HG03103 (cell line): ENCODE data around the gene IER2.
"Not testable (repeated sequence)": the region's sequence is repeated elsewhere in the genome, so short reads cannot be mapped to it uniquely, and the experiment has no call there.

Source experiments
- ATAC-seq: cut with Tn5 transposase; IDR thresholded peaks from one replicate; pipeline ENCODE4 v1.9.1; 2021; ENCODE audit warnings: low read depth; ENCODE audit not compliant: unreplicated experiment

Gene IER2

DNA sequence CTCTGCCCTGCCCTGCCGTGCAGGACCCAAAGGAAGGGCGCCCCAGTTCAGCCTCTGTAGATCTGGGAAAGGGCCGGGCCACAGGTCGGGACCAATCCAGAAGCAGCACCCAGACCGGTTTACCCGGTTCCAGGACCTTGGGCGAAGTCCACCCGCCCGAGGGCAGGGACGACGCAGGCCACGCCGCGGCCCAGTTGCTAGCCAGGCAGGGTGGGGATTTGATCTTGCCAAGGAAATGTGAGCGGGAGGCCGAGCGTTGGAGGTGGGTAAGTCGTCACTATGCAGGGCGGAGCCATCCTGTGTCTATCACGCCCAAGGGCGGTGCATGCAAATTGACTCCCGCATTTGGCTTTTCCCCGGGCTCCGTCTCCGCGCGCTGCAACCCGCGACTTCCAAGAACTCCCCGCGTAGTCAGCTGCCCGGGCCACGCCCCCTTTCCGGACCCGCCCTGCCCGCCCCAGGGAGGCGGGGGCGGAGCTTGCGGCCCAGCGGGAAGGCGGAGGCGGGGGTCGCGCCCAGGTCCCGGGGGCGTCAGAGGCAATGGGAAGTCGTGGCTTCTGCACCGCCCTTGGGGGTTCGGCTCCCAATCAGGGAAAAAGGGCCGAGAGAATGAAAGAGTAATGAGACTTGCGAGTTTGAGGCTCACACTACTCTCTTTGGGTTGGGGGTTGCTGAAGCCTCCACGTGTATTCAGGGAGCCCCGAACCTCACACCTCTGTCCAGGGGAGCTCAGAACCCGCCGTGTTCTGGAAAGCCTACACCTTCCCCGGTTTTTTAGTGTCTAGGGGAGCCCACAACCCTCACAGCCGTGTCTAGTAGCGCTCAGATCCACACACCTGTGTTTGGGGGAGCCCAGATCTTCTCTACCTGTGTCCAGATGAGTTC, 12.8 kb downstream of the IER2 start:
- ATAC-seq = peak; percentile 42

- ATAC-seq = no peak
Measured at GRCh38 chr19:13163609-13164342, 13.6 kb downstream of the IER2 start.

GRCh38 chr19:13164343-13165161, 14.3 kb downstream of the IER2 start:
- ATAC-seq = no peak

DNA sequence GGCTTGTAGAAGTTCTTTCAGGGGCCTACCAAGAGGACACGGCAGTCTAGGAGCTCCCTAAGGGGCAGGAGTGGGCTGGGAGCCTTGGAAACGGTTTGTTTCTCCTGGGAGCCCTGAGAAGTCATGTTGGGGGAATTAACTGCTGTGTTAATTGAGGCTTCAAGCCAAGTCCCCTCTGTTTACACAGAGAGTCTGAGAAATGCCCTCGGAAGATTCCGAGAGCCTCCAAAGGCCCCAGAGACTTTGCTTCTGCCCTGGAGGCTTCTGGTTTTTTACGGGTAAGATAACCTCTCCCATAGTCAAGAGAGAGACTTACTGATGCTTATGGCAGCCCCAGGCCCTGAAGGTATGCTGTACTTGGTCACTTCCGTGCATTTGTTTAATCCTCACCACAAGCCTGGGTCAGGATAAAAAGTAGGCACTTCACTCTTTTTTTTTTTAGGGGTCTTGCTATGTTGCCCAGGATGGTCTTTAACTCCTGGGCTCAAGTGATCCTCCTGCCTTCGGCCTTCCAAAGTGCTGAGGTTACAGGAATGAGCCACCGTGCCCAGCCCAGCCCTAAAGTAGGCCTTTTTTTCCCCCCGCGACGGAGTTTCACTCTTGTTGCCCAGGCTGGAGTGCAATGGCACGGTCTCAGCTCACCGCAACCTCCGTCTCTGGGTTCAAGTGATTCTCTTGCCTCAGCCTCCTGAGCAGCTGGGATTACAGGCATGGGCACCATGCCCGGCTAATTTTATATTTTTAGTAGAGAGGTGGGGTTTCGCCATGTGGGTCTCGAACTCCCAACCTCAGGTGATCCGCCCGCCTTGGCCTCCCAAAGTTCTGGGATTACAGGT, 15.2 kb downstream of the IER2 start:
- no peak for ATAC-seq

DNA sequence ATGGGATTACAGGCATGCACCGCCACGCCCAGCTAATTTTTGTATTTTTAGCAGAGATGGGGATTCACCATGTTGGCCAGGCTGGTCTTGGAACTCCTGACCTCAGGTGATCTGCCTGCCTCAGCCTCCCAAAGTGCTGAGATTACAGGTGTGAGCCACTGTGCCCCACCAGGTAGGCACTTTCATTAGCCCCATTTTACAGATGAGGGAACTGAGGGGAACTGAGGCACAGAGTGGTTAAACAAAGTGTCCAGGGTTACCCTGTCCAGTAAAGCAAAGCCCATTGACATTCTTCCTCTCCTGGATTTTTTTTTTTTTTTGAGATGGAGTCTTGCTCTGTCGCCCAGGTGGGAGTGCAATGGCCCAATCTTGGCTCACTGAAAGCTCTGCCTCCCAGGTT, 15.9 kb downstream of the IER2 start:
- not testable (repeated sequence) for ATAC-seq

- no peak for ATAC-seq
Measured at GRCh38 chr19:13169769-13170168, 19.6 kb downstream of the IER2 start.

DNA sequence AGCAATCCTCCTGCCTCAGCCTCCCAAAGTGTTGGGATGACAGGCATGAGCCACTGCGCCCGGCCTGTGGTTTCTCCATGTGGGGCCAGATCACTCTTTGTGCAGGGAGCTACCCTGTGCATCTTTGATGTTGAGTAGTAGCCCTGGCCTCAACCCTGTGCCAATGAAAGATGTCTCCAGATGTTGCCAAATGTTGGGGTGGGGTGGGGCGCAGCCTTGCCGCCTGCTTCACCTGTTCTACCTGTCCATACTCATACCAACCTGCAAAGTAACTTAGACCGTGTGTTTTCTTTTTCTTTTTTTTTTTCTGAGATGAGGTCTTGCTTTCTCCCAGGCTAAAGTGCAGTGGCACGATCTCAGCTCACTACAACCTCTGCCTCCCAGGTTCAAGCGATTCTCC, 20.9 kb downstream of the IER2 start:
- ATAC-seq = no peak

DNA sequence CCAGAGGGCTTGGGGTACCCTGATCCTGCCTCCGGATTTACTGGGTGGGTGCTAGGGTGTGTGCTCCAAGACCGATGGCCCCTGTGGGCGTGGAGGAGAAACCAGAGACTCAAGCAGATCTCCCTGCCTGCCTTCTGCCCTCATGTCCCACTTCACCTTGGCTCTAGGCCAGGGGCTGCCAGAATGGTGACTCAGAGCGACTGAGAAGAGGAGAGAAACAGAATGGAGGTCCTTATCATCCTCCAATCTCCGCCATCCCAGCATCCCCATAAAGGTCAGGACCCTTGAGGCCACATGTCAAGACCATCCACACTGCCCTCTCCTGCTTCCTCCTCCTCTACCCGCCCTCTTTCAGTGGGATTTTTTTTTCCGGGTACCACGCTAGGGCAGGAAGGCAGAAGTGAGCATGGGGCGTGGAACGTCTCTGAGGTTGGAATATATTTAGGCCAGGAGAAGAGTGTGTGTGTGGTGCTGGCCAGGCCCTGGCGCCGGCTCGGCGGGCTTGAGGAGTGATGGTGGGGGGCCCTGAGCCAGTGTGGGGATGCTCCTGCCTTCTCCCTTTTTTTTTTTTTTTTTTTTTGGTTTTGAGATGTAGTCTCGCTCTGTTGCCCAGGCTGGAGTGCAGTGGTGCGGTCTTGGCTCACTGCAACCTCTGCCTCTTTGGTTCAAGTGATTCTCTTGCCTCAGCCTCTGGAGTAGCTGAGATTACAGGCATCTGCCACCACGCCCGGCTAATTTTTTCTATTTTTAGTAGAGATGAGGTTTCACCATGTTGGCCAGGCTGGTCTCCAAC, 22.3 kb downstream of the IER2 start:
- ATAC-seq = no peak

GRCh38 chr19:13173139-13173737, 23.0 kb downstream of the IER2 start:
- ATAC-seq = no peak

GRCh38 chr19:13176345-13176744, 26.1 kb downstream of the IER2 start:
- ATAC-seq = no peak

DNA sequence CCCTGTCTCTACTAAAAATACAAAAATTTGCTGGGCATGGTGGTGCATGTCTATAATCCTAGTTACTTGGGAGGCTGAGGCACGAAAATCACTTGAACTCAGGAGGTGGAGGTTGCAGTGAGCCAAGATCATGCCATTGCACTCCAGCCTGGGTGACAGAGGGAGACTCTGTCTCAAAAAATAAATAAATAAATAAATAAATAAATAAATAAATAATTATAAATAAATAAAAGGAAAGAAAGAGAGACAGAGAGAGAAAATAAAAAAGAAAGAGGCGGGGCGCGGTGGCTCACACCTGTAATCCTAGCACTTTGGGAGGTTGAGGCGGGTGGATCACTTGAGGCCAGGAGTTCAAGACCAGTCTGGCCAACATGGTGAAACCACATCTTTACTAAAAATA, 27.4 kb downstream of the IER2 start:
- ATAC-seq = not testable (repeated sequence)

- ATAC-seq = not testable (repeated sequence)
Measured at GRCh38 chr19:13178291-13178690, 28.1 kb downstream of the IER2 start.

- ATAC-seq = no peak
Measured at GRCh38 chr19:13181747-13182388, 31.7 kb downstream of the IER2 start.

GRCh38 chr19:13184926-13185325, 34.7 kb downstream of the IER2 start:
- not testable (repeated sequence) for ATAC-seq

- not testable (repeated sequence) for ATAC-seq
Measured at GRCh38 chr19:13185763-13186657, 35.8 kb downstream of the IER2 start.

DNA sequence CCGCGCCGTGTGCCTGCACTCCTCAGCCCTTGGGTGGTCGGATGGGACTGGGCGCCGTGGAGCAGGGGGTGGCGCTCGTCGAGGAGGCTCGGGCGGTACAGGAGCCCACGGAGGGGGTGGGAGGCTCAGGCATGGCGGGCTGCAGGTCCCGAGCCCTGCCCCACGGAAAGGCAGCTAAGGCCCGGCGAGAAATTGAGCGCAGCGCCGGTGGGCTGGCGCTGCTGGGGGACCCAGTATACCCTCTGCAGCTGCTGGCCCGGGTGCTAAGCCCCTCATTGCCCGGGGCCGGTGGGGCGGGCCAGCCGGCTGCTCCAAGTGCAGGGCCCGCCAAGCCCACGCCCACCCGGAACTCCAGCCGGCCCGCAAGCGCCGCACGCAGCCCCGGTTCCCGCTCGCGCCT, 36.5 kb downstream of the IER2 start:
- not testable (repeated sequence) for ATAC-seq

DNA sequence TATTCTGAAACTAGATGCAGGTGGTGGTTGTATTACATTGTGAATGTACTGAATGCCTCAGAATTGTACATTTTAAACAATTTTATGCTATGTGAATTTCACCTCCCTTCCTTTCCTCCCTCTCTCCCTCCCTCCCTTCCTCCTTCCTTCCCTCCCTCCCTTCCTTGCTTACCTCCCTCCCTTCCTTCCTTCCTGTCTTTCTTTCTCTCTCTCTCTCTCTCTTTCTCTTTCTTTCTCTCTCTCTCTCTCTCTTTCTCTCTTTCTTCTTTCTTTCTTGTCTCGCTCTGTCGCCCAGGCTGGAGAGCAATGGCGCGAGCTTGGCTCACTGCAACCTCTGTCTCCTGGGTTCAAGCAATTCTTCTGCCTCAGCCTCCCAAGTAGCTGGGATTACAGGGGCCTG, 37.2 kb downstream of the IER2 start:
- ATAC-seq = no peak
